Vagina (tissue), 2 donors: Measurements from ENCODE around the gene GJC2. TPM values are rescaled to one million over a fixed set of nuclear protein-coding genes. Genes with fewer than 3 reads are reported as not detected.

Source experiments
- DNase-seq, 2 donors: peaks; one replicate each; pipeline ENCODE4 v3.0.0-alpha.2; 2017; ENCODE audit errors: extremely low spot score in 2 of 2
- H3K27ac ChIP-seq: fragments of 200-600 bp; sonication (generic); one replicate; pipeline ENCODE4 v1.5.1; 2019
- H3K27me3 ChIP-seq: fragments of 200-600 bp; sonication (generic); one replicate; pipeline ENCODE4 v1.5.1; 2019
- H3K36me3 ChIP-seq, 2 donors: fragments of 200-600 bp; sonication (generic); one replicate each; pipeline ENCODE4 v1.5.1; 2017 to 2019
- H3K4me1 ChIP-seq: fragments of 200-600 bp; sonication (generic); one replicate; pipeline ENCODE4 v1.5.1; 2019
- H3K4me3 ChIP-seq, 2 donors: fragments of 200-600 bp; sonication (generic); 1 replicate in 1 of 2; 2 replicates in 1 of 2; pipeline ENCODE4 v1.5.1; 2016 to 2019
- H3K9me3 ChIP-seq: fragments of 200-600 bp; sonication (generic); one replicate; pipeline ENCODE4 v1.5.1; 2019
- POLR2A ChIP-seq, 2 donors: fragments of 450-650 bp; IDR thresholded peaks; one replicate each; pipeline ENCODE4 v1.6.1; 2017; ENCODE audit warnings: antibody characterized with exemption in 2 of 2, mild to moderate bottlenecking in 2 of 2, moderate library complexity in 2 of 2
- POLR2AphosphoS5 ChIP-seq, 2 donors: sonication (generic); formaldehyde crosslinking; IDR thresholded peaks; one replicate each; pipeline ENCODE4 v1.9.0; 2017; ENCODE audit warnings: antibody characterized with exemption in 2 of 2, mild to moderate bottlenecking in 2 of 2, low read depth in 1 of 2; ENCODE audit not compliant: insufficient read depth in 1 of 2
- intact Hi-C: fragments of 100-400 bp; cut with DNase I; formaldehyde crosslinking; loops from one replicate; pipeline ENCODE4 v1.15.1; 2023
- total RNA-seq: library from RNA; depleted of rRNA; stranded (reverse); fragments of >200 nt; gene quantifications from one replicate; pipeline ENCODE4 v1.2.3, GENCODE V29; 2016
- TF ChIP-seq, protein P1 (sequence below), 3 experiments: fragments of 450-650 bp in 2 of 3; fragments of 200-600 bp in 1 of 3; sonication (generic) in 1 of 3; IDR thresholded peaks; one replicate each; pipeline ENCODE4 v1.5.1; 2017 to 2019; ENCODE audit warnings: antibody characterized with exemption in 3 of 3, mild to moderate bottlenecking in 2 of 3, moderate library complexity in 2 of 3

GJC2 gene
- total RNA-seq, 1 donor from 2014 or later = 4.4 TPM

DNA sequence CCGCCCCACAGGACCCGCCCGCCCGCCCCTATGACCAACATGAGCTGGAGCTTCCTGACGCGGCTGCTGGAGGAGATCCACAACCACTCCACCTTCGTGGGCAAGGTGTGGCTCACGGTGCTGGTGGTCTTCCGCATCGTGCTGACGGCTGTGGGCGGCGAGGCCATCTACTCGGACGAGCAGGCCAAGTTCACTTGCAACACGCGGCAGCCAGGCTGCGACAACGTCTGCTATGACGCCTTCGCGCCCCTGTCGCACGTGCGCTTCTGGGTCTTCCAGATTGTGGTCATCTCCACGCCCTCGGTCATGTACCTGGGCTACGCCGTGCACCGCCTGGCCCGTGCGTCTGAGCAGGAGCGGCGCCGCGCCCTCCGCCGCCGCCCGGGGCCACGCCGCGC lies 8.0 kb downstream of the GJC2 start:
- no peak for DNase-seq
- no peaks in the 10 kb centered on the region for H3K36me3 ChIP-seq
- H3K4me1 ChIP-seq = peaks cover 36% of the 10 kb centered on the region
- H3K4me3 ChIP-seq = no peak overlapping the region
- intact Hi-C loops = no loop called here
- no peaks in the 10 kb centered on the region for H3K9me3 ChIP-seq
- TF ChIP-seq, protein P1, sequence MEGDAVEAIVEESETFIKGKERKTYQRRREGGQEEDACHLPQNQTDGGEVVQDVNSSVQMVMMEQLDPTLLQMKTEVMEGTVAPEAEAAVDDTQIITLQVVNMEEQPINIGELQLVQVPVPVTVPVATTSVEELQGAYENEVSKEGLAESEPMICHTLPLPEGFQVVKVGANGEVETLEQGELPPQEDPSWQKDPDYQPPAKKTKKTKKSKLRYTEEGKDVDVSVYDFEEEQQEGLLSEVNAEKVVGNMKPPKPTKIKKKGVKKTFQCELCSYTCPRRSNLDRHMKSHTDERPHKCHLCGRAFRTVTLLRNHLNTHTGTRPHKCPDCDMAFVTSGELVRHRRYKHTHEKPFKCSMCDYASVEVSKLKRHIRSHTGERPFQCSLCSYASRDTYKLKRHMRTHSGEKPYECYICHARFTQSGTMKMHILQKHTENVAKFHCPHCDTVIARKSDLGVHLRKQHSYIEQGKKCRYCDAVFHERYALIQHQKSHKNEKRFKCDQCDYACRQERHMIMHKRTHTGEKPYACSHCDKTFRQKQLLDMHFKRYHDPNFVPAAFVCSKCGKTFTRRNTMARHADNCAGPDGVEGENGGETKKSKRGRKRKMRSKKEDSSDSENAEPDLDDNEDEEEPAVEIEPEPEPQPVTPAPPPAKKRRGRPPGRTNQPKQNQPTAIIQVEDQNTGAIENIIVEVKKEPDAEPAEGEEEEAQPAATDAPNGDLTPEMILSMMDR (IDR thresholded peaks at IDR 0.05) = no peak
- H3K27ac ChIP-seq = no peak overlapping the region
- H3K27me3 ChIP-seq = no peaks in the 10 kb centered on the region

DNA sequence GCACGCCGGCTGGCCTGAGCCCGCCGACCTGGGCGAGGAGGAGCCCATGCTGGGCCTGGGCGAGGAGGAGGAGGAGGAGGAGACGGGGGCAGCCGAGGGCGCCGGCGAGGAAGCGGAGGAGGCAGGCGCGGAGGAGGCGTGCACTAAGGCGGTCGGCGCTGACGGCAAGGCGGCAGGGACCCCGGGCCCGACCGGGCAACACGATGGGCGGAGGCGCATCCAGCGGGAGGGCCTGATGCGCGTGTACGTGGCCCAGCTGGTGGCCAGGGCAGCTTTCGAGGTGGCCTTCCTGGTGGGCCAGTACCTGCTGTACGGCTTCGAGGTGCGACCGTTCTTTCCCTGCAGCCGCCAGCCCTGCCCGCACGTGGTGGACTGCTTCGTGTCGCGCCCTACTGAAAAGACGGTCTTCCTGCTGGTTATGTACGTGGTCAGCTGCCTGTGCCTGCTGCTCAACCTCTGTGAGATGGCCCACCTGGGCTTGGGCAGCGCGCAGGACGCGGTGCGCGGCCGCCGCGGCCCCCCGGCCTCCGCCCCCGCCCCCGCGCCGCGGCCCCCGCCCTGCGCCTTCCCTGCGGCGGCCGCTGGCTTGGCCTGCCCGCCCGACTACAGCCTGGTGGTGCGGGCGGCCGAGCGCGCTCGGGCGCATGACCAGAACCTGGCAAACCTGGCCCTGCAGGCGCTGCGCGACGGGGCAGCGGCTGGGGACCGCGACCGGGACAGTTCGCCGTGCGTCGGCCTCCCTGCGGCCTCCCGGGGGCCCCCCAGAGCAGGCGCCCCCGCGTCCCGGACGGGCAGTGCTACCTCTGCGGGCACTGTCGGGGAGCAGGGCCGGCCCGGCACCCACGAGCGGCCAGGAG lies 8.6 kb downstream of the GJC2 start:
- Histone ChIP-seq H3K4me1 (peaks cover 42% of the 10 kb centered on the region), H3K9me3 (no peaks in the 10 kb centered on the region), H3K27me3 (no peaks in the 10 kb centered on the region), H3K4me3 (no peak overlapping the region), H3K36me3 (no peaks in the 10 kb centered on the region), H3K27ac (no peak overlapping the region)
- intact Hi-C loops = no loop called here
- DNase-seq = no peak
- TF ChIP-seq POLR2AphosphoS5 (IDR thresholded peaks at IDR 0.05; ENCODE audit: insufficient read depth in 1 of 2, low read depth in 1 of 2) = no peak

DNA sequence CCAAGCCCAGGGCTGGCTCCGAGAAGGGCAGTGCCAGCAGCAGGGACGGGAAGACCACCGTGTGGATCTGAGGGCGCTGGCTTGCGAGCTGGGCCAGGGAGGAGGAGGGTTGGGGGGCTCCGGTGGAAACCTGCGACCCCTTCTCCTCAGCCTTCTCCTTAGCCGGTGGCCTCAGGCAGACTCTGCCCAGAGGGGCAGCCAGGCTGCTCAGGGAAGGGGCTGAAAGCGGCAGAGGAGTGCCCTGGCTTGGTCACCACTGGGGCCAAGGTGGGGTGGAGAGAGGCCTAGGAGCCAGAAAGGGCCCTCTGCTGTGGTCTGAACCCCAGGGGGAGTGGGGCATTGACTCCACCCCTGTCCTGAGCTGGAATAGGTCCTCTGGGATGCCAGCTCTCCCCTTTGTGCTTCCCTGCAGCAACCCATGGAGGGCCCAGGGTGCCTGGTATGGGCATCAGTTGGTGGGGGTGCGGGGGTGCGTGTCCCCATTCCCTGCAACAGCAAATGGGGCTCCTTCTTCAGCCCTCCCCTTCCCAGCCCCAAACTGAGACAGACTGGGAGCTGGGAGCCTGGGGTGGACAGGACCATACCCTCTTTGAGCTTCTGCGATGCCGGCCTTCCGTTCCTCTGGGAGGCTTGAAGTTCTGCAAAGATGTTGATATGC lies 9.4 kb downstream of the GJC2 start:
- no peaks in the 10 kb centered on the region for H3K36me3 ChIP-seq
- H3K4me3 ChIP-seq = no peak overlapping the region
- TF ChIP-seq, protein P1 (IDR thresholded peaks at IDR 0.05) = no peak
- TF ChIP-seq POLR2A (IDR thresholded peaks at IDR 0.05) (no peak), POLR2AphosphoS5 (IDR thresholded peaks at IDR 0.05; ENCODE audit: insufficient read depth in 1 of 2, low read depth in 1 of 2) (no peak)
- no peak overlapping the region for H3K27ac ChIP-seq
- H3K9me3 ChIP-seq = no peaks in the 10 kb centered on the region
- DNase-seq = no peak
- H3K27me3 ChIP-seq = no peaks in the 10 kb centered on the region
- intact Hi-C loops = no loop called here
- peaks cover 50% of the 10 kb centered on the region for H3K4me1 ChIP-seq

DNA sequence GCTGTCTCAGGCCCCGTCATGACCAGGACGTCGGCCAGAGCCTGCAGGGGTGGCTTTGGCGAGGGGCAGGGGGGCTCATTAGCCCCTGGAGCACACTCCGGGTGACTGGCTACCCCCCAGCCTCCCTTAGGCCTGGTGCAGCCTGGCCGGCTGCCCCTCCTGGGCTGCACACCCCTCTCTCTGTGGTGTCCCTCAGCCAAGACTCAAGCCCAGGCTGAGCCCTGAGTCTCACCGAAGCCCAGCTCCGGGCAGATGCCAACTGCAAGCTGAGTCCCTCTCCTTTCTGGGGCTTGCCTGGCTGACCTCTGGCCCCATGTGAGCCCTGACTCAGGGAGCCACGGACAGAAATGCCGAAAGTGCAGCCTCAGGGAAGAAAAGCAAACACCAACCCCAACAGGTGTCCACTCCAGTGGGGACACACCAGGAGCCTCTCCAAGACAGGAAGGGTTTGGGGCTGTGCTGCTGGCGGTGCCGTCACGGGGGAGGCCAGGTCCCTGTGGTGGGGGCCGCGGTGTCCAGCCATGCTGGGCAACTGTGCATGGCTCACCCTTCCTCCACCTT lies 10.6 kb downstream of the GJC2 start:
- no peak overlapping the region for H3K27ac ChIP-seq
- intact Hi-C loops = loop anchor here (10.0 kb wide), 1 partner anchor 75 kb away; the partner anchor contains the start of gene ARF1
- DNase-seq = no peak
- TF ChIP-seq POLR2AphosphoS5 (IDR thresholded peaks at IDR 0.05; ENCODE audit: insufficient read depth in 1 of 2, low read depth in 1 of 2) (no peak), POLR2A (IDR thresholded peaks at IDR 0.05) (no peak)
- TF ChIP-seq, protein P1 (IDR thresholded peaks at IDR 0.05) = no peak
- H3K4me1 ChIP-seq = peaks cover 52% of the 10 kb centered on the region
- H3K9me3 ChIP-seq = no peaks in the 10 kb centered on the region
- H3K27me3 ChIP-seq = no peaks in the 10 kb centered on the region
- H3K4me3 ChIP-seq = no peak overlapping the region
- no peaks in the 10 kb centered on the region for H3K36me3 ChIP-seq

DNA sequence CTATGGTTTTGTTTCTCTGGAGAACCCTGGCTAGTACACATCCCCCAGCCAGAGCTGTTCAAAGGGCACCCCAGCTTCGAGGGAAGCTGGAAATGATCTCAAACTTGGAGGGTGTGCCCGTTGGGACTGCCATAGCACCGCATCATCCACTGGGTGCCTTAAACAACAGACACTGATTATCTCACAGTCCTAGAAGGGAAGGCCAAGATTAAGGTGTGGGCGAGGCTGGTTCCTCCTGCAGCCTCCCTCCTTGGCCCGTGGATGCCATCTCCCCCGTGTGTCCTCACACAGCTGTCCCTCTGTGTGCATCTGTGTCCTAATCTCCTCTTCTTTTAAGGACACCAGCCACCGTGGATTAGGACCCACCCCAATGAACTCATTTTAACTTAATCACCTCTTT lies 11.6 kb downstream of the GJC2 start:
- no peak for DNase-seq
- no peak overlapping the region for H3K4me3 ChIP-seq
- TF ChIP-seq, protein P1 (IDR thresholded peaks at IDR 0.05) = no peak
- TF ChIP-seq POLR2AphosphoS5 (IDR thresholded peaks at IDR 0.05; ENCODE audit: insufficient read depth in 1 of 2, low read depth in 1 of 2) (no peak), POLR2A (IDR thresholded peaks at IDR 0.05) (no peak)
- H3K27ac ChIP-seq = peak overlapping the region; percentile 99
- H3K36me3 ChIP-seq = no peaks in the 10 kb centered on the region
- no peaks in the 10 kb centered on the region for H3K27me3 ChIP-seq
- intact Hi-C loops = loop anchor here (10.0 kb wide), 1 partner anchor 77 kb away; the partner anchor contains the start of gene ARF1
- no peaks in the 10 kb centered on the region for H3K9me3 ChIP-seq
- peaks cover 51% of the 10 kb centered on the region for H3K4me1 ChIP-seq
